Activated T-helper 2 cell treated with anti-CD3 and anti-CD28 coated beads, Interferon-gamma antibody, Interleukin-2, Interleukin-4, amounts not matched to agents 10 μg/mL and 5 μg/mL and 100 μg/mL, durations not matched to agents 14 hours and 24 hours and 36 hours (primary cell): ENCODE data around the gene ZC3H10. TPM values are rescaled to one million over a fixed set of nuclear protein-coding genes. Genes with fewer than 3 reads are reported as not detected.
"Not testable (repeated sequence)": the region's sequence is repeated elsewhere in the genome, so short reads cannot be mapped to it uniquely, and the experiment has no call there.

Experiments
- DNase-seq: peaks from one replicate; pipeline ENCODE4 v3.0.0; 2021; ENCODE audit warnings: low spot score
- H3K27ac Mint-ChIP-seq: one replicate; pipeline ENCODE4 v1.8.0; 2021; ENCODE audit warnings: mixed read lengths
- H3K27me3 Mint-ChIP-seq: one replicate; pipeline ENCODE4 v1.8.0; 2021; ENCODE audit warnings: low read depth, mixed read lengths
- H3K36me3 Mint-ChIP-seq: one replicate; pipeline ENCODE4 v1.8.0; 2021; ENCODE audit warnings: low read depth, mixed read lengths
- H3K4me1 Mint-ChIP-seq: one replicate; pipeline ENCODE4 v1.8.0; 2021; ENCODE audit warnings: low read depth, mixed read lengths
- H3K4me3 Mint-ChIP-seq: one replicate; pipeline ENCODE4 v1.8.0; 2021; ENCODE audit warnings: low read depth, mild to moderate bottlenecking, moderate library complexity, mixed read lengths
- H3K9me3 Mint-ChIP-seq: one replicate; pipeline ENCODE4 v1.8.0; 2021; ENCODE audit warnings: mixed read lengths
- intact Hi-C: fragments of 100-400 bp; cut with micrococcal nuclease; formaldehyde crosslinking; loops from one replicate; pipeline ENCODE4 v1.15.1; 2023
- total RNA-seq: library from RNA; stranded (reverse); gene quantifications from 2 replicates; pipeline ENCODE4 v1.2.3, GENCODE V29; 2022

ZC3H10 gene
- total RNA-seq, 1 donor from 2014 or later: 9.2 TPM

- no peaks in the 10 kb centered on the region for H3K9me3 Mint-ChIP-seq
- no peak overlapping the region for H3K4me3 Mint-ChIP-seq
- H3K27ac Mint-ChIP-seq: peak overlapping the region; percentile 35
- H3K4me1 Mint-ChIP-seq: peaks cover 50% of the 10 kb centered on the region
- intact Hi-C loops: loop anchor here (5.0 kb wide), 1 partner anchor 68 kb away; the partner anchor contains the start of genes NABP2 and RNF41
- H3K27me3 Mint-ChIP-seq: no peaks in the 10 kb centered on the region
- peaks cover 29% of the 10 kb centered on the region for H3K36me3 Mint-ChIP-seq
- no peak for DNase-seq
Measured at GRCh38 chr12:56154246-56154771, 36.2 kb downstream of the ZC3H10 start.

GRCh38 chr12:56154818-56155217 is 36.8 kb downstream of the ZC3H10 start:
- intact Hi-C loops: loop anchor here (5.0 kb wide), 2 partner anchors 67 to 957 kb away; partner anchors contain the start of genes NABP2, RNF41 and STAT6

GRCh38 chr12:56155256-56155845 is 37.3 kb downstream of the ZC3H10 start:
- peak overlapping the region; percentile 55 for H3K4me3 Mint-ChIP-seq
- H3K4me1 Mint-ChIP-seq: peaks cover 55% of the 10 kb centered on the region
- peak overlapping the region; percentile 14 for H3K27ac Mint-ChIP-seq
- H3K27me3 Mint-ChIP-seq: no peaks in the 10 kb centered on the region
- intact Hi-C loops: loop anchor here (5.0 kb wide), 1 partner anchor 957 kb away; the partner anchor contains the start of gene STAT6
- H3K36me3 Mint-ChIP-seq: peaks cover 39% of the 10 kb centered on the region
- H3K9me3 Mint-ChIP-seq: no peaks in the 10 kb centered on the region
- no peak for DNase-seq

More at GRCh38 chr12:56154818-56155217, 36.8 kb downstream of the ZC3H10 start:
- Mint-ChIP-seq H3K27ac (peak overlapping the region; percentile 14), H3K9me3 (no peaks in the 10 kb centered on the region), H3K4me1 (peaks cover 54% of the 10 kb centered on the region), H3K36me3 (peaks cover 34% of the 10 kb centered on the region), H3K27me3 (no peaks in the 10 kb centered on the region), H3K4me3 (no peak overlapping the region)
- DNase-seq: no peak

- peaks cover 52% of the 10 kb centered on the region for H3K36me3 Mint-ChIP-seq
- H3K4me1 Mint-ChIP-seq: peaks cover 58% of the 10 kb centered on the region
- H3K9me3 Mint-ChIP-seq, H3K27me3 Mint-ChIP-seq, DNase-seq: not testable (repeated sequence)
- peak overlapping the region; percentile 97 for H3K4me3 Mint-ChIP-seq
- intact Hi-C loops: loop anchor here (5.0 kb wide), 1 partner anchor 956 kb away; the partner anchor contains the start of gene STAT6
- peak overlapping the region; percentile 91 for H3K27ac Mint-ChIP-seq
Measured at GRCh38 chr12:56156464-56157200, 38.6 kb downstream of the ZC3H10 start.

- intact Hi-C loops: loop anchor here (1.0 to 5.0 kb wide), 4 partner anchors 31 to 955 kb away; partner anchors contain the start of genes SMARCC2, STAT6 and ZC3H10
- Mint-ChIP-seq H3K4me1 (peaks cover 58% of the 10 kb centered on the region), H3K4me3 (peak overlapping the region; percentile 97), H3K9me3 (no peaks in the 10 kb centered on the region), H3K27ac (peak overlapping the region; percentile 91), H3K27me3 (no peaks in the 10 kb centered on the region), H3K36me3 (peaks cover 60% of the 10 kb centered on the region)
- peak; percentile 61 for DNase-seq
Measured at GRCh38 chr12:56157201-56158028, 39.3 kb downstream of the ZC3H10 start.

- H3K9me3 Mint-ChIP-seq: no peaks in the 10 kb centered on the region
- H3K27ac Mint-ChIP-seq: peak within 1 kb of the TSS; percentile 91
Measured at GRCh38 chr12:56158029-56158925, 40.2 kb downstream of the ZC3H10 start, which contains the start of gene MYL6. Gene MYL6, plus strand, starts transcription at chr12:56158359. Its CDS starts 43 bp downstream, at chr12:56158402.

GRCh38 chr12:56158926-56159461 is 40.9 kb downstream of the ZC3H10 start:
- DNase-seq: no peak
- no peaks in the 10 kb centered on the region for H3K9me3 Mint-ChIP-seq
- peaks cover 75% of the 10 kb centered on the region for H3K36me3 Mint-ChIP-seq
- intact Hi-C loops: loop anchor here (1.0 to 5.0 kb wide), 4 partner anchors 30 to 953 kb away; partner anchors contain the start of genes SMARCC2, STAT6 and ZC3H10
- H3K27ac Mint-ChIP-seq: peak overlapping the region; percentile 91
- peaks cover 47% of the 10 kb centered on the region for H3K4me1 Mint-ChIP-seq
- H3K4me3 Mint-ChIP-seq: peak overlapping the region; percentile 97
- no peaks in the 10 kb centered on the region for H3K27me3 Mint-ChIP-seq

More at GRCh38 chr12:56158029-56158925, 40.2 kb downstream of the ZC3H10 start, which contains the start of gene MYL6:
- peaks cover 54% of the 10 kb centered on the region for H3K4me1 Mint-ChIP-seq
- peaks cover 68% of the 10 kb centered on the region for H3K36me3 Mint-ChIP-seq
- H3K27me3 Mint-ChIP-seq: no peaks in the 10 kb centered on the region
- intact Hi-C loops: loop anchor here (1.0 to 5.0 kb wide), 4 partner anchors 31 to 954 kb away; partner anchors contain the start of genes SMARCC2, STAT6 and ZC3H10
- peak within 1 kb of the TSS; percentile 97 for H3K4me3 Mint-ChIP-seq
- DNase-seq: peak; percentile 92

- H3K4me3 Mint-ChIP-seq: peak overlapping the region; percentile 97
- H3K27ac Mint-ChIP-seq: peak overlapping the region; percentile 91
- DNase-seq: no peak
- intact Hi-C loops: loop anchor here (2.0 to 5.0 kb wide), 3 partner anchors 29 to 953 kb away; partner anchors contain the start of genes SMARCC2, STAT6 and ZC3H10
- H3K27me3 Mint-ChIP-seq: no peaks in the 10 kb centered on the region
- no peaks in the 10 kb centered on the region for H3K9me3 Mint-ChIP-seq
- H3K4me1 Mint-ChIP-seq: peaks cover 44% of the 10 kb centered on the region
- peaks cover 81% of the 10 kb centered on the region for H3K36me3 Mint-ChIP-seq
Measured at GRCh38 chr12:56159482-56160192, 41.6 kb downstream of the ZC3H10 start.

GRCh38 chr12:56160193-56160763 is 42.2 kb downstream of the ZC3H10 start:
- intact Hi-C loops: no loop called here
- Mint-ChIP-seq H3K27me3 (no peaks in the 10 kb centered on the region), H3K36me3 (peaks cover 81% of the 10 kb centered on the region), H3K4me3 (peak overlapping the region; percentile 97), H3K4me1 (peaks cover 40% of the 10 kb centered on the region), H3K27ac (peak overlapping the region; percentile 86), H3K9me3 (no peaks in the 10 kb centered on the region)
- DNase-seq: peak; percentile 50

GRCh38 chr12:56160894-56161689 is 43.0 kb downstream of the ZC3H10 start:
- Mint-ChIP-seq H3K4me1 (peaks cover 35% of the 10 kb centered on the region), H3K36me3 (peaks cover 81% of the 10 kb centered on the region), H3K27me3 (no peaks in the 10 kb centered on the region), H3K9me3 (no peaks in the 10 kb centered on the region), H3K4me3 (peak overlapping the region; percentile 97), H3K27ac (peak overlapping the region; percentile 86)
- intact Hi-C loops: no loop called here
- no peak for DNase-seq
